ENCODE data around the gene OR52E8. TPM values are rescaled to one million over a fixed set of nuclear protein-coding genes. Genes with fewer than 3 reads are reported as not detected.

OR52E8 gene
- total RNA-seq, 4 donors from 2014 or later = not detected

DNA sequence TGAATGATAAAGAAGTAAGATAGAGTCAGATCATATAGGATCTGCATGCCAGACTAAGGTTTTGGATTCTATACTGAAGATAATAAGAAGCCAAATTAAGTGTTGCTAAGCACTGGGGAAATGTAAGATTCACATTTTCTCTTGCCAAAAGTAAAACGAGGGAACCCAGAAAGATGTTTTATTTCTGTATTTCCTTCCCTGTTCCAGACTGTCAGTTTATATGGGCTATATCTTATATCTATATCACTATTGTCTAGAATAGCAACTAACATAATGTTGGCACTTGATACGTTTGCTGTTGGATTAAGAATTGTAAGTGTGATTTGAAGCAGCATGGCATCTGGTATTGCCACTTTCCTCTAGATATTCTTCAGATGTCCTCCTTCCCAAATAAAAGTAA lies 24.0 kb downstream of the OR52E8 start:
- H3K36me3 ChIP-seq = no peaks in the 10 kb centered on the region
- no peak overlapping the region for H3K27ac ChIP-seq
- no peak for DNase-seq (ENCODE audit: low spot score in 2 of 2)
- WGBS, 2 donors = 62 to 69% methylated on average over 2 of the region's 2 CpGs
- no peaks in the 10 kb centered on the region for H3K27me3 ChIP-seq
- H3K9me3 ChIP-seq = no peaks in the 10 kb centered on the region
- TF ChIP-seq EP300 (IDR thresholded peaks at IDR 0.05) (no peak), POLR2A (IDR thresholded peaks at IDR 0.05) (no peak)
- TF ChIP-seq, protein P1, sequence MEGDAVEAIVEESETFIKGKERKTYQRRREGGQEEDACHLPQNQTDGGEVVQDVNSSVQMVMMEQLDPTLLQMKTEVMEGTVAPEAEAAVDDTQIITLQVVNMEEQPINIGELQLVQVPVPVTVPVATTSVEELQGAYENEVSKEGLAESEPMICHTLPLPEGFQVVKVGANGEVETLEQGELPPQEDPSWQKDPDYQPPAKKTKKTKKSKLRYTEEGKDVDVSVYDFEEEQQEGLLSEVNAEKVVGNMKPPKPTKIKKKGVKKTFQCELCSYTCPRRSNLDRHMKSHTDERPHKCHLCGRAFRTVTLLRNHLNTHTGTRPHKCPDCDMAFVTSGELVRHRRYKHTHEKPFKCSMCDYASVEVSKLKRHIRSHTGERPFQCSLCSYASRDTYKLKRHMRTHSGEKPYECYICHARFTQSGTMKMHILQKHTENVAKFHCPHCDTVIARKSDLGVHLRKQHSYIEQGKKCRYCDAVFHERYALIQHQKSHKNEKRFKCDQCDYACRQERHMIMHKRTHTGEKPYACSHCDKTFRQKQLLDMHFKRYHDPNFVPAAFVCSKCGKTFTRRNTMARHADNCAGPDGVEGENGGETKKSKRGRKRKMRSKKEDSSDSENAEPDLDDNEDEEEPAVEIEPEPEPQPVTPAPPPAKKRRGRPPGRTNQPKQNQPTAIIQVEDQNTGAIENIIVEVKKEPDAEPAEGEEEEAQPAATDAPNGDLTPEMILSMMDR (IDR thresholded peaks at IDR 0.05) = no peak
- H3K4me1 ChIP-seq = no peaks in the 10 kb centered on the region
- no peak overlapping the region for H3K4me3 ChIP-seq

DNA sequence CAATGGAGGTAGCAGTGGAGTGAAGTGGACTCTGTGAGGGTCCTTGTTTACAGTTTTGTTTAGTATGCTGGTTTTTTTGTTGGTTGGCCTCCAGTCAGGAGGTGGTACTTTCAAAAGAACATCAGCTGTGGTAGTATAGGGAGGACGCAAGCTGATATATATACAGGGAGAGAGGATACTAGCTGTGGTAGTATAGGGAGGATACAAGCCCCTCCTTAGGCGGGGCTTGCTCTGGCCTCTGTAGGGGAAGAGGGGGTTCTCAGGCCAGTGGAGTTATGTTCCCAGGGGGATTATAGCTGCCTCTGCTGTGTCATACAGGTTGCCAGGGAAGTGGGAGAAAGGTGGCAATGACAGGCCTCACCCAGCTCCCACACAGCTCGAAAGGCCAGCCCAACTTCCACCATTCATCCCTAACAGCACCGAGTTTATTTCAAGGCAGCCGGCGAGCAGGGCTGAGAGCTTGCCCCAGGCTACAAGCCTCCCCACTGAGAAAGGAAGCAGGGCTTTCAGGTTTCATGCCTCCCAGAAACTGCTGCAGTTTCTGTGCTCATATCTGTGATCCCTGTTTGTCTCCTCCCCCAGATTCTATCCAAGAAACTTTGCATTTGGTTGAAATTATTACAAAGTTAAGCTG lies 26.2 kb downstream of the OR52E8 start:
- no peak for TF ChIP-seq POLR2A (IDR thresholded peaks at IDR 0.05)
- TF ChIP-seq, protein P1 (IDR thresholded peaks at IDR 0.05) = no peak
- H3K4me3 ChIP-seq = no peak overlapping the region
- no peaks in the 10 kb centered on the region for H3K9me3 ChIP-seq
- H3K27ac ChIP-seq = no peak overlapping the region
- no peaks in the 10 kb centered on the region for H3K27me3 ChIP-seq
- WGBS, 2 donors = 45 to 68% methylated on average over 6 of the region's 6 CpGs
- DNase-seq (ENCODE audit: low spot score in 2 of 2) = no peak
- no peaks in the 10 kb centered on the region for H3K36me3 ChIP-seq
- H3K4me1 ChIP-seq = no peaks in the 10 kb centered on the region

DNA sequence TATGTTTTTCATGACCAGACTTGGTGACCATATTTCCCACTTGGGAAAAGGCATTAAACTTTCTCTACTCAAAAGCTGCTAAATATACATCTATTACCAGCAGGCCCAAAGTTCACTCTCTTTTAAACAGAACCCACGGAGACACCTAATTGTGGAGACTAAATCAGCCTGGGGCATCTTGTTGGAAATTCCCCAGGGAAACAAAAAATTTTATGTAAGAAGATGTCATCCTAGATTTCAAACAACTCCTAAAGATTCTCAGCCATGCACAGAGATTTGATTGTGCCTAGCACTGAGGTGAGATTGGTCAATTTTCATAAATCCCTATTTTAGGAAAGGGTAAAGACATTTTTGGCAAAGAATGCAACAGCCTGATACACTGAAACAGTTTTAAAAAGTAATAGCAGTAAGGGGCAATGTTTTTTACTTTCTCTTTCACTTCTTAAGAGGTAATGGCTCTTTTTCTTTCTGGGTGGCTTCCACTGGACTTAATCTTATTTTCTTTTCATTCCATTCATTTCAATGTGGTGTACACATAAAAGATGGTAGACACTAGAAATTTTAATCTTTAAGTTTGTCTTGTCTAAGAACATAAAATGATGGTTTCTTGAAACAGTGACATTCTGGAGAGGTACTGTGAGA lies 39.1 kb downstream of the OR52E8 start:
- H3K36me3 ChIP-seq = no peaks in the 10 kb centered on the region
- H3K9me3 ChIP-seq = no peaks in the 10 kb centered on the region
- DNase-seq (ENCODE audit: low spot score in 2 of 2) = no peak
- no peaks in the 10 kb centered on the region for H3K27me3 ChIP-seq
- TF ChIP-seq EP300 (IDR thresholded peaks at IDR 0.05) (no peak), POLR2A (IDR thresholded peaks at IDR 0.05) (no peak)
- TF ChIP-seq, protein P1 (IDR thresholded peaks at IDR 0.05) = no peak
- H3K27ac ChIP-seq = no peak overlapping the region
- peaks cover 0 to 5% (median 0%) of the 10 kb centered on the region in 4 donors for H3K4me1 ChIP-seq
- 28 to 32% methylated on average over 1 of the region's 1 CpG for WGBS, 2 donors
- no peak overlapping the region for H3K4me3 ChIP-seq

DNA sequence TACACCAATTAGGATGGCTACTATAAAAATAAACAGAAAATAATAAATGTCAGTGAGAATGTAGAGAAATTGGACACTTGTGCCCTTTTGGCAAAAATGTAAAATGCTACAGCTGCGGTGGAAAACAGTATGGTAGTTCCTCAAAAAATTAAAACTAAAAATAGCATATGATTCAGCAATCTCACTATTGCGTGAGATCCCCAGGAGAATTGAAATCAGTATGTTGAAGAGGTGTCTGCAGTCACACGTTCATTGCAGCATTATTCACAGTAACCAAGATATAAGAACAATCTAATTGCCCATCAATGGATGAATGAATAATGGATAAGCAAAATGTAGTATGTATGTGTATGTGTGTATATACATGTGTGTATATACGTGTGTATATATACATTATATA lies 42.0 kb downstream of the OR52E8 start:
- Histone ChIP-seq H3K36me3 (no peaks in the 10 kb centered on the region), H3K27ac (no peak overlapping the region), H3K4me3 (no peak overlapping the region), H3K27me3 (no peaks in the 10 kb centered on the region), H3K9me3 (no peaks in the 10 kb centered on the region), H3K4me1 (peaks cover 0 to 5% (median 0%) of the 10 kb centered on the region in 4 donors)
- WGBS, 2 donors = 46 to 54% methylated on average over 4 of the region's 4 CpGs
- TF ChIP-seq, protein P1 (IDR thresholded peaks at IDR 0.05) = no peak
- TF ChIP-seq POLR2A (IDR thresholded peaks at IDR 0.05) = no peak
- TF ChIP-seq EP300 (IDR thresholded peaks at IDR 0.05) = no peak
- no peak for DNase-seq (ENCODE audit: low spot score in 2 of 2)
